SH-SY5Y (cell line): ENCODE data around the gene GARNL3.

Source experiments
- GATA2 ChIP-seq: IDR thresholded peaks from 2 replicates; pipeline ENCODE4 v1.6.1; 2011; ENCODE audit warnings: mild to moderate bottlenecking, low read depth, low read length
- GATA3 ChIP-seq: IDR thresholded peaks from 2 replicates; pipeline ENCODE4 v1.6.1; 2011; ENCODE audit warnings: low read depth, mild to moderate bottlenecking, low read length, moderate library complexity

GRCh38 chr9:127308652-127309434, 44.3 kb downstream of the GARNL3 start:
- TF ChIP-seq GATA2 = no peak
- no peak for TF ChIP-seq GATA3
